ENCODE measurements around the gene TLR10.
"Not testable (repeated sequence)": the region's sequence is repeated elsewhere in the genome, so short reads cannot be mapped to it uniquely, and the experiment has no call there.

TLR10 gene

GRCh38 chr4:38782452-38783108 lies at the start of gene TLR10:
TLR10 (minus strand) TSS chr4:38782990; CDS start chr4:38775590, 7,400 bp downstream.
- peak; percentile 9 for DNase-seq (ENCODE audit: low read depth, low spot score)

GRCh38 chr4:38832206-38832605 lies 49.4 kb upstream of the TLR10 start:
- DNase-seq (ENCODE audit: low read depth, low spot score) = no peak

- DNase-seq (ENCODE audit: low read depth, low spot score) = no peak
These were observed 48.9 kb upstream of the TLR10 start for GRCh38 chr4:38831653-38832052.

GRCh38 chr4:38829237-38829636 lies 46.4 kb upstream of the TLR10 start:
- no peak for DNase-seq (ENCODE audit: low read depth, low spot score)

- DNase-seq (ENCODE audit: low read depth, low spot score) = no peak
These were observed 41.0 kb upstream of the TLR10 start for GRCh38 chr4:38823766-38824165.

GRCh38 chr4:38822748-38823303 lies 40.0 kb upstream of the TLR10 start:
- no peak for DNase-seq (ENCODE audit: low read depth, low spot score)

- DNase-seq (ENCODE audit: low read depth, low spot score) = no peak
These were observed 38.9 kb upstream of the TLR10 start for GRCh38 chr4:38821739-38822138.

- no peak for DNase-seq (ENCODE audit: low read depth, low spot score)
These were observed 37.7 kb upstream of the TLR10 start for GRCh38 chr4:38820329-38821061.

GRCh38 chr4:38819569-38819968 lies 36.8 kb upstream of the TLR10 start:
- no peak for DNase-seq (ENCODE audit: low read depth, low spot score)

GRCh38 chr4:38818441-38818976 lies 35.7 kb upstream of the TLR10 start:
- no peak for DNase-seq (ENCODE audit: low read depth, low spot score)

- no peak for DNase-seq (ENCODE audit: low read depth, low spot score)
These were observed 33.3 kb upstream of the TLR10 start for GRCh38 chr4:38815885-38816782.

- DNase-seq (ENCODE audit: low read depth, low spot score) = no peak
These were observed 31.6 kb upstream of the TLR10 start for GRCh38 chr4:38814386-38814785.

GRCh38 chr4:38811297-38811696 lies 28.5 kb upstream of the TLR10 start:
- DNase-seq (ENCODE audit: low read depth, low spot score) = no peak

GRCh38 chr4:38807462-38807861 lies 24.7 kb upstream of the TLR10 start:
- DNase-seq (ENCODE audit: low read depth, low spot score) = not testable (repeated sequence)

GRCh38 chr4:38806251-38806650 lies 23.5 kb upstream of the TLR10 start:
- not testable (repeated sequence) for DNase-seq (ENCODE audit: low read depth, low spot score)

- no peak for DNase-seq (ENCODE audit: low read depth, low spot score)
These were observed 22.8 kb upstream of the TLR10 start for GRCh38 chr4:38805530-38806145.

- no peak for DNase-seq (ENCODE audit: low read depth, low spot score)
These were observed 22.0 kb upstream of the TLR10 start, which contains the start of gene TLR1 for GRCh38 chr4:38804654-38805295. TLR1 (minus strand) TSS chr4:38804791; CDS start chr4:38798831, 5,960 bp downstream.

GRCh38 chr4:38803833-38804653 lies 21.3 kb upstream of the TLR10 start:
- DNase-seq (ENCODE audit: low read depth, low spot score) = no peak

GRCh38 chr4:38802561-38803355 lies 20.0 kb upstream of the TLR10 start:
- no peak for DNase-seq (ENCODE audit: low read depth, low spot score)

Measured in activated naive CD8-positive, alpha-beta T cell treated with anti-CD3 and anti-CD28 coated beads, Interleukin-2, amount 50 U/mL, for 16 hours (primary cell).